ENCODE data around the gene PIK3R1.
"Not testable (repeated sequence)": the region's sequence is repeated elsewhere in the genome, so short reads cannot be mapped to it uniquely, and the experiment has no call there.

PIK3R1 gene

DNA sequence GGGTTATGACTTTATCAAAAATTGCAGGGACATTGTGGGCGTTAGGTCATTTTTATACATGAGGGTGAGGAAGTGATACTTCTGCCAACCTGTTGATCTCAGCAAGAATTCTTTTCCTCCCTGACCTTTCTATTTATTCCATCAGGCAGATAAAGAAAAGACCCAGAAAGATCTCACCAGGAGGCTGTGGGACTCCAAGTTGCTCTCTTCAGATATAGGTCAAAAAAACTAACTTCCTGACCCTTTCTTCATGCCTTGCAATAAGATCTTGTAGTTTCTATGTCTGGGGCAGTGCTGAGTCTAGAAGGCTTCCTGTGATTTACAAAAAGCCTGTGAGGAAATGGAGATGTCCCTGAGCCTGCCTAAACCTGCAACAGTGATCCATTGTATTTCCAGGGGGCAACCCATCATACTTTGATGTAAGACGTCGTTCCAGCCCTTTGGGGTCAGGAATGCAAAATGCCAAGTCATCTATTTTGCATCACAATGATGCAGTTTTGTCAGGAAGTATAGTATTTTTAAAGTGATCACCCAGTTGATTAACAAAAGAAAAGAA is 22.0 kb upstream of the PIK3R1 start:
- no peak for DNase-seq (ENCODE audit: low spot score)

DNA sequence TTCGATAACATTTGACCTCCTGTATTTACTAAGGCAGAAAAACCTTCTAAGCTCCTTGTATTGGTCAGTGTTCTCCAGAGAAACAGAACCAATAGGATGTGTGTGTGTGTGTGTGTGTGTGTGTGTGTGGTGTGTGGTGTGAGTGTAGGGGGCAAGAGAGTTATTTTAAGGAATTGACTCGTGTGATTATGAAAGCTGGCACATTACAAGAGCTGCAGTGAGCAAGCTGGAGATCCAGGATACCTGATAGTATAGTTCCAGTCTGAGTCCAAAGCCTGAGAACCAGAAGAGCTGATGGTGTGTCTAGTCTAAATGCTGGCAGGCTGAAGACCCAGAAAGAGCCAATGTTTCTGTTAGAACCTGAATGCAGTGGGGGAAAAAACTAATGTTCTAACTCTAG is 21.2 kb upstream of the PIK3R1 start:
- no peak for DNase-seq (ENCODE audit: low spot score)

- DNase-seq (ENCODE audit: low spot score): no peak
Measured at GRCh38 chr5:68195137-68195536, 20.4 kb upstream of the PIK3R1 start.

DNA sequence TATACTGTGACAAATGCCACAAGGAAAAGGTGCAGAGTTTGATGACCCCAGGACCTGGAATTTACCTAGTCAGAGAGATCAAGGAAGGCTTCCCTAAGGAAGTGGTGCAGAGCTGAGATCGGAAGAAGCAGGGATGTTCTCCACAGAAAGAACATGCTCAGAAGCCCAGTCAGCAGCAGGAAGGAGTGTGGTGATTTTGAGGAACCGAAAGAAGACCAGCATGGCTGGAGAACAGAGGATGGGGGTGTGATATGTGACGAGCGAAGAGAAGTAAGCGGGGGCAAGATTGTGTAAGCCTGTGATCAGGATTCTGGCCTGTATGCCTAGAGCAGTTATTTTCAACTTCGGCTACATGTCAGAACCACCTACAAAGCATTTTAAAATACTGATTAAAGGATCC is 18.7 kb upstream of the PIK3R1 start:
- no peak for DNase-seq (ENCODE audit: low spot score)

- no peak for DNase-seq (ENCODE audit: low spot score)
Measured at GRCh38 chr5:68200288-68200687, 15.3 kb upstream of the PIK3R1 start.

DNA sequence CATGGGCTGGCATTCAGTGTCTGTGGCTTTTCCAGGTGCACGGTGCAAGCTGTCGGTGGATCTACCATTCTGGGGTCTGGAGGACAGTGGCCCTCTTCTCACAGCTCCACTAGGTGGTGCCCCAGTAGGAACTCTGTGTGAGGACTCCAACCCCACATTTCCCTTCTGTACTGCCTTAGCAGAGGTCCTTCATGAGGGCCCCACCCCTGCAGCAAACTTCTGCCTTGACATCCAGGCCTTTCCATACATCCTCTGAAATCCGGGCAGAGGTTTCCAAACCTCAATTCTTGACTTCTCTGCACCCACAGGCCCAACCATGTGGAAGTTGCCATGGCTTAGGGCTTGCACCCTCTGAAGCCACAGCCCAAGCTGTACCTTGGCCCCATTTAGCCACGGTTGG is 4.9 kb upstream of the PIK3R1 start:
- not testable (repeated sequence) for DNase-seq (ENCODE audit: low spot score)

DNA sequence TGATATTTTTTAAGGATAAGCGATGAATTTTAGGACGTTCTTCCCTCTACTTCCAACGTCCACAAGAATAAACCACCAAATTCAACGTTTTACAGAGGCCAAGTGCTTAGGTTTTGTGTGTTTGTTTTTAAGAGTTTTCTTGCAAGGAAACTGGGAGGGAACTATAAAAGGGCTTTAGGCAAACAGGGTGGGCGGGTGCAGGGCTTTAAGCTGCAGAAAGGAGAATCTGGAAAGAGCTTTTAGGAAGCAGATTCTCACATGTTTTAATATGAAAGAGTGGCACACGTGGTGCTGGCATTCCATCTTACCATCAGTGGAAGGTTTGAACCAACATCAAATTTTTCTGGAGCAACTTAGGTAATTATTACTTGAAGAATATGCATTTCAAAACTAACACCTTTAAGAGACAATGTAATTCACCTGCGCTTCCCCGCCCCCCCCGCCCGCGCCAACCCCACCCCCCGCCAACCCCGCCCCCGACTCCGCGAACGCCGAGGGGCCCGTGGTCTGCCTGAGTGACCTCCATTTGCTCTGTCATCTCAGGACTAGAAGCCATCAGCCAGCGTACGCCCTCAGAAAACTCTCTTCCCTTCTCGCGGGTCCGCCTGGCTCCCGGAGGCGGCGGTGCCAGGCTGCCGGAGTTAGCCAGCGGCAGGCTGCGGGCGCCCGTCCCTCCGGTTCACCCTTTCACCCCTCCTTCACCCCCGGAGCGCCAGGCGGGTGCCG is 911 bp upstream of the PIK3R1 start:
- DNase-seq (ENCODE audit: low spot score): no peak

GRCh38 chr5:68215898-68216244 is 315 bp downstream of the PIK3R1 start:
- peak; percentile 74 for DNase-seq (ENCODE audit: low spot score)

DNA sequence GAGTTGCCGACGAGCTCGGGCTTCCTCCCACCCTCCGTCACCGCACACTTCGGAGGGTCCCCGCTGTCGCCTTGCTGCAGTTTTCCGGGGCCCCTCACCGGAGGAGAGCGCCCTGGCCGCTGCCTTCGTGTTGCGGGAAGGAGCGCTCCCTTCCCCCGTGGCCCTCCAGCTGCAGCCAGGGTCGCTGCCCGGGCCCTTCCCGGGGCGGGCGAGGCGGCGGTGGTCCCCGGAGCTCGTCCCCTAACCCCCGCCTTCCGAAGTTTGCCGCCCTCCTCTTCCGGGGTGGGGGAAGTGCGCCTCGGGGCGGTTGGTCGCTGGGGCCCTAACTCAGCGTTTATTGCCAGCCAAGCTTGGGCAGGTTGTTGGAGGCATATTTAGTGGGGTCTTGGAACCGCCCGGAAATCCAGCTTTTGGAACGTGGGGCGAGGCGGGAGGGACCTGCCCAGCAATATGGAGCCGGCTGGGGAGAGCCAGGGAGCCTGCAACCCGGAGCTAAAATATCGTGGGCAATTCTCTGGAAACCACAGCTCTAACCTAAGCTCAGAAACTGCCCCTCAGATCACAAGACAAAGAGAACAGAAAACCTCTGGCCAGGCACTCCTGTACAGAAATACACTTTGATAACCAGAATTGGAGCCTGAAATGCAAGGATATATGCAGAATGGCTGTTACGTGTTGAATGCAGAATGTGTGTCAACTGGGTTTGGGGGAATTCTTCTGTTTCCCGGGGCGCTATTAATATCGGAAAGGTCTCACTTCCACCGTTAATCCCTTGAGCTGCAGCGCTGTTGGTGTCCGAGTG is 890 bp downstream of the PIK3R1 start:
- DNase-seq (ENCODE audit: low spot score): peak; percentile 76

GRCh38 chr5:68217047-68217355 is 1.4 kb downstream of the PIK3R1 start:
- no peak for DNase-seq (ENCODE audit: low spot score)

DNA sequence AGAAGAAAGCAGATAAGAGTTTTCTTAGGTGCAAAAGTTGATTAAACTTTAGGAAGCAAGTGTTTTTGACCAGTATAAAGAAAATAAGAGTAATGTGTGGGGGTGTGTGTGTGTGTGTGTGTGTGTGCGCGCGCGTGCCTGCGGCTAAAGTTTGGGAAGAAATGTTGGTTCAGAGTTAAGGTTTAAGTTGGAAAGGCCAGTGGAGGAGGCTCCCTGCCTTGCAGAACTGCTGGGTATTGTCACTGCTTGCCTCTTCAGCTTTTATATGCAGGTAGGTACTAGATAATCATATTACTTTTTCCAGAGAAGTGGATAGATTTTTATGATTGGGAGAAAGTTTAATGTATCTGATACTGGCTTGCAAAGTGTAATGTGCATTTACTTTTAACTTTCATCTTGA is 2.0 kb downstream of the PIK3R1 start:
- no peak for DNase-seq (ENCODE audit: low spot score)

DNA sequence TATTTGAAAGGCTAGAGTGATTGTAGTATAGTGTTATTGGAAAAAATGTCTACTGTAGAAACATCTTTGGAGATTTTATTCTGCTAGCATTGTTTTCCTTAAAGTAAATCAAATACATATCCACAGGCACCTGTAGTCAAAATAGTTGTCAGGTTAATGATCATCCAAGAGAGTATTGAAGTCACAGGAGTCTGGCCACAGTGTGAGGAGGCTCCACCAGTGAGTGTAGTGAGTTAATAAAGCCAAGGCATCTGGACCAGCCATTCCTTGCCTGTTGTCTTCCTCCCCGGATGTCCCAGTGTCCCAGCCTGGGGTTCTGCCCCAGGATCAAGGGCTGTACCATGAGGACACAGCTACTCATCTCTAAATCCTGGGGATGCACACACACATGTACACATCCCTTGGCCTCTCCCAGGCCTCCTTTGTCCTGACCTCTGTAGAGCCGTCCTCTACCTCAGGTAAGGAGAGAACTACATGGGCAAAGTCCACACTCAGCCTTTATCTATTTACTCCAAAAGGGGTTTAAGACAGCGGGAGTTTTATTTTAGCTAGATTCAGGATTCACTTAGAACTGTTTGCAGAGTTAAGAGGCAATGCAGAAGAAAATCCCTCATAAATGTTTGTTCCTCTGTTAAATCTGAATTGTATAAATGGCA is 3.7 kb downstream of the PIK3R1 start:
- DNase-seq (ENCODE audit: low spot score): no peak

GRCh38 chr5:68220260-68220659 is 4.7 kb downstream of the PIK3R1 start:
- DNase-seq (ENCODE audit: low spot score): no peak

GRCh38 chr5:68220914-68221313 is 5.4 kb downstream of the PIK3R1 start:
- no peak for DNase-seq (ENCODE audit: low spot score)

GRCh38 chr5:68221488-68221887 is 5.9 kb downstream of the PIK3R1 start:
- DNase-seq (ENCODE audit: low spot score): no peak

GRCh38 chr5:68222310-68222709 is 6.8 kb downstream of the PIK3R1 start:
- DNase-seq (ENCODE audit: low spot score): no peak

DNA sequence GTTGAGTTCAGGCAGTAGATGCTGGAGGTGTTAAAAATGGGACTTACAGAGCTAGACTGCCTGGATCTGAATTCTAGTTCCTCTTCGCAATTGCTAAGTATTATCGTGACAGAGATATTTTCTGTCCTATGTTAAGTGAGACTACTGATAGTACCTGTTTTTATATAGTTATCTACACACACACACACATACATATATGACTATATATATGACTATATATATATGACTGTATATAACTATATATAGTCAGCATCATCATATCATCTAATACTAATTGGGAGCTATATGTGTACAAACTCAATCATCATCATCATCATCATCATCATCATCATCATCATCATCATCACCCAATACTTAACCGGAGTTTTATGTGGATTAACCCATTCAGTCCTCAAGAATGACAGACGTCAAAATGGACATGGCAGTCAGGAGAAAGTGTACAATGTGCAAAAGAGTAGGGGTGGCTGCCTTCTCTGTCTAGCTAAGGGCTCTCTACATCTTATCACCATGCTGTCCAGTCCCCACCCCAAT is 7.3 kb downstream of the PIK3R1 start:
- no peak for DNase-seq (ENCODE audit: low spot score)

DNA sequence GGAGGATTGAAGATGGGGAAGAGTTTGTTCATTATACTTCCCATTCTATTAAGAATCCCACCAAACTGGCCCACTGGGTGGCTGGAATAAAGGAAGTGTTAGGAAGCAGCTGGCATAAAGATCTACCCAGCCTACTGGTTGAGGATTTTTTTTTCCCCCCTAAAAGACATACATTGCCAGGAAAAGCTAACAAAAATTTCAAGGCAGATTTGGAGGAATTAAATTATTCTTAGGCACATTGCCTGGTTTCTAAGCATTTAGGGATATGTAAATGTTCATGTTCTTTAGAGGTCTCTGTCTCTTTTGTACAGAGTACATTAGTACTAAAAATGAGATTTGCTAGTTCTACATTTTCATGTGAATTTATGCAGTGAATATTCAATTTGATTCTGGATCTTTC is 8.3 kb downstream of the PIK3R1 start:
- no peak for DNase-seq (ENCODE audit: low spot score)

DNA sequence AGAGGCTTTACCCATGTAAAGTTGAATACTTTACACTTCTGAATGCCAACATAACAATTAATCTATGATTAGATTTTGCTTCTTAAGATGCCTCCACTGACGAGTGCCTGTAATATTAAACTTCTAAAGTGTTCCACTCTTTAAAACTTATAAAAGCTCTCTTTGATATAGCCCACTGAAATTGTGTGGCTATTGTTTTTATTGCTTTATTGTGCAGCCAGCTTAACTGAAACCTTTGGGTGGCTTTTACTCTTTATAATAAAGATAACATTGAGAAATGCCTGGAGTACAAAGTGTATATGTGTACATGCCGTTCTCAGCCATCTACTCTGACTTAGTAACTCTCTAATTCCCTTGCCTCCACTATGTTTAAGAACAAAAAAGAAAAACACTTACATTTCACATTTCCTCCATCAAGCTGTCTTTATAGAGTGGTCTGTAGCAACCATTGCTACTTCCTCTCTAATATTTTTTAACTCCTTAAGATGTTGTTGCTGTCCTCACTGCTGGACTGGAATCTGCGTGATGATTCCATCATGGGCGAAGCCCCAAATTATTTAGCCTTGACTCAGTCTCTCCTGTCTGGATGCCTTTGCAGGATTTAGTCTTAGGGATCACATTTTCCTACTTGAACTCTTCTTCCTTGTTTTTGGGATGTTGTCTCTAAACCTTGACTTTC is 9.1 kb downstream of the PIK3R1 start:
- DNase-seq (ENCODE audit: low spot score): no peak

DNA sequence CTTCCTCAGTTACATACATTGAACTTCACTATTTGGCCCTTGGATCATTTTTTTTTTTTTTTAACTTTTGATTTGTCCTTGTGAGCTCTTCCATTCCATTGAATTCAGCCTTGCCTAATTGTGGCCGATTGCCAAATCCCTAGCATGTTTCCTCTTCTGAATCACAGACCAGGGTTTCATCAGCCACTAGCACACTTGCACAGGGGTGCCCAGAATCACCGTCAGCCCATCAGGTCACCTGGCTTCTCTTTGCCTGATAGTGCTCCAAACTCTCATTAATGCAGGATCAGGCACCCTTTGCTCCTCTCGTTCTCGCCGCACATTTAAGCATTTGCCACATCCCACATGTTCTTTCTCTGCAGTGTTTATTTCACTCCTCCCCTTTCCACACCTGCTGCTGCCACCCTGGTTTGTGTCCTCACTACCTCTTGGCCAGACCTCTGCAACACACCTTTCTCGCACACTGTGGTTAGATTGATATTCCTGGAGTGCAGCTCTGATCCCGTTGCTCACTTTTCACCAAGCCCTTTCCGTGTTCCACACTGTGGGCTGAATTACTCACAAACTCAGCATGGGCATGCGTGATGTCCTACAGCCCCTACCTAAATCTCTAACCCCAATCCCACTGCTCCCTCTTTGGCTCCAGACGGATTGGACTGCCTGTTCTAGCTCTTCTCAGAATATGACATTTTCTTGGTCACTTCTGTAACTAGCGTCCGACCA is 9.8 kb downstream of the PIK3R1 start:
- no peak for DNase-seq (ENCODE audit: low spot score)

- no peak for DNase-seq (ENCODE audit: low spot score)
Measured at GRCh38 chr5:68225911-68226545, 10.5 kb downstream of the PIK3R1 start.

All from D341Med (cell line).